Small intestine (tissue), 7 donors: ENCODE measurements around the gene IGSF9B. TPM values are rescaled to one million over a fixed set of nuclear protein-coding genes. Genes with fewer than 3 reads are reported as not detected.

Experiments
- DNase-seq, 2 donors: peaks; one replicate each; pipeline versions ENCODE4 v3.0.0 to v3.0.0-alpha.2; 2013
- FAIRE-seq: peaks from 2 replicates; lab custom pipeline; 2012; peaks lifted over from hg19 to GRCh38; lab: Jason Lieb, UNC
- H3K27ac ChIP-seq, 3 donors: one replicate each; pipeline ENCODE4 v1.5.1; 2013; ENCODE audit warnings: low read length in 2 of 3, mild to moderate bottlenecking in 2 of 3, control low read depth in 1 of 3, inconsistent platforms in 1 of 3, low read depth in 1 of 3, moderate library complexity in 1 of 3
- H3K27me3 ChIP-seq, 3 donors: one replicate each; pipeline ENCODE4 v1.6.1; 2013; ENCODE audit warnings: low read length in 3 of 3, inconsistent platforms in 1 of 3; ENCODE audit not compliant: control insufficient read depth in 3 of 3, insufficient read depth in 3 of 3
- H3K36me3 ChIP-seq, 3 donors: one replicate each; pipeline ENCODE4 v1.6.1; 2013; ENCODE audit warnings: low read length in 3 of 3, inconsistent platforms in 1 of 3, low read depth in 1 of 3, mild to moderate bottlenecking in 1 of 3, moderate library complexity in 1 of 3; ENCODE audit not compliant: control insufficient read depth in 3 of 3, insufficient read depth in 2 of 3
- H3K4me1 ChIP-seq, 3 donors: one replicate each; pipeline ENCODE4 v1.6.1; 2013; ENCODE audit warnings: low read length in 2 of 3, inconsistent platforms in 1 of 3, low read depth in 1 of 3, mild to moderate bottlenecking in 1 of 3, moderate library complexity in 1 of 3; ENCODE audit not compliant: control insufficient read depth in 3 of 3, insufficient read depth in 2 of 3
- H3K4me3 ChIP-seq, 3 donors: one replicate each; pipeline ENCODE4 v1.5.1; 2013; ENCODE audit warnings: low read length in 3 of 3, control low read depth in 1 of 3, inconsistent platforms in 1 of 3, low read depth in 1 of 3, mild to moderate bottlenecking in 1 of 3, moderate library complexity in 1 of 3
- H3K9me3 ChIP-seq, 2 donors: one replicate each; pipeline ENCODE4 v1.6.1; 2013; ENCODE audit warnings: low read depth in 1 of 2, low read length in 1 of 2; ENCODE audit not compliant: control insufficient read depth in 2 of 2, insufficient read depth in 1 of 2
- WGBS, 3 donors: extraction: QIAGEN DNeasy Blood & Tissue Kit; methylation state at CpG; one replicate each; pipeline ENCODE4 v1.1.7; 2013; 5-methylcytosine and 5-hydroxymethylcytosine counted together
- polyA plus RNA-seq, 4 donors: library from polyadenylated mRNA; stranded (reverse) in 3 of 4; unstranded in 1 of 4; fragments of 200-250 nt in 3 of 4; fragments of 120-200 nt in 1 of 4; gene quantifications; one replicate each; pipeline versions ENCODE4 v1.2.1 to v1.2.3, GENCODE V29; 2013
- donor health status: healthy with polysubstance abuse.
- donor health status: control.
- donor health status: control.
- donor health status: Bipolar disorder and iron deficiency.
- donor health status: healthy.

The IGSF9B gene
- polyA plus RNA-seq, 4 donors = 1.4 to 2.3 (median 2.1) TPM; not detected in 1

GRCh38 chr11:133943950-133944698 is 12.6 kb downstream of the IGSF9B start:
- no peak for FAIRE-seq
- 78 to 88% (median 83%) methylated on average over 12 of the region's 12 CpGs for WGBS, 3 donors

GRCh38 chr11:133942577-133942976 is 14.2 kb downstream of the IGSF9B start:
- WGBS, 3 donors = 80 to 92% (median 85%) methylated on average over 7 of the region's 7 CpGs
- FAIRE-seq (no peak), DNase-seq (no peak)
- Histone ChIP-seq H3K36me3 (peaks cover 0 to 6% (median 0%) of the 10 kb centered on the region in 3 donors), H3K4me1 (peaks cover 0 to 2% (median 0%) of the 10 kb centered on the region in 3 donors), H3K27ac (no peak overlapping the region), H3K27me3 (peaks cover 0 to 13% (median 3%) of the 10 kb centered on the region in 3 donors), H3K4me3 (no peak overlapping the region), H3K9me3 (no peaks in the 10 kb centered on the region)

More at GRCh38 chr11:133943950-133944698, 12.6 kb downstream of the IGSF9B start:
- Histone ChIP-seq H3K4me3 (no peak overlapping the region), H3K27ac (no peak overlapping the region), H3K36me3 (peaks cover 0 to 5% (median 0%) of the 10 kb centered on the region in 3 donors), H3K4me1 (peaks cover 0 to 2% (median 0%) of the 10 kb centered on the region in 3 donors), H3K9me3 (no peaks in the 10 kb centered on the region), H3K27me3 (peaks cover 0 to 20% (median 5%) of the 10 kb centered on the region in 3 donors)
- no peak for DNase-seq

DNA sequence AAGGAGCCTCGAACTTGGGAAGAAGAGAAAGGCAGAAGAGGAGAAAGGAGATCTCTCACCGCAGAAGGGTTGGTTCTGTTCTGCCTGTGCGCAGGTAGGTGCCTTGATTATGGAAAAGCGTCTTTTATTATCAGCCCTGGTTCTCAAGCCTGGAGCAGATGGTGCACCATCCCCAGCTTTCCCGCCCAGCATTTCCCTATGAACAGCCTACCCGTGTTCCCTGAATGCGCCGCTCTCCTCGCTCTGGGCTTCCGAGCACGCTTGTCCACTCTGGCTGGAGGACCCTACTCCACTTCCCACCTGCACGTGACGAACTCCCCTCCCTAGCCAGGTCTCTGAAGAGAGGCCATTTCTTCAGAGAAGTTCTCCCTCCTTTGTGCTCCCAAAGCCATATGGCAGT is 15.2 kb downstream of the IGSF9B start:
- Histone ChIP-seq H3K4me3 (no peak overlapping the region), H3K9me3 (no peaks in the 10 kb centered on the region), H3K4me1 (no peaks in the 10 kb centered on the region), H3K27me3 (peaks cover 0 to 4% (median under 1%) of the 10 kb centered on the region in 3 donors), H3K27ac (no peak overlapping the region), H3K36me3 (peaks cover 0 to 10% (median 0%) of the 10 kb centered on the region in 3 donors)
- FAIRE-seq (no peak), DNase-seq (no peak)
- WGBS, 3 donors = 89 to 94% (median 91%) methylated on average over 13 of the region's 13 CpGs

DNA sequence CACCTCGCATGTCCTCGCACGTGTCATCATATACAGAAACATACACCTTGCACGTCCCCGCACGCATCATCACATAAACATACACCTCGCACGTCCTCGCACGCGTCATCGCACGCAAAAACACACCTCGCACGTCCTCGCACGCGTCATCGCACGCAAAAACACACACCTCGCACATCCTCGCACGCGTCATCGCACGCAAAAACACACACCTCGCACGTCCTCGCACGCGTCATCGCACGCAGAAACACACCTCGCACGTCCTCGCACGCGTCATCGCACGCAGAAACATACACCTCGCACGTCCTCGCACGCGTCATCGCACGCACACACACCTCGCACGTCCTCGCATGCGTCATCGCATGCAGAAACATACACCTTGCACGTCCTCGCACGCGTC is 16.7 kb downstream of the IGSF9B start:
- peaks cover 0 to 5% (median 0%) of the 10 kb centered on the region in 3 donors for H3K4me1 ChIP-seq
- no peaks in the 10 kb centered on the region for H3K27me3 ChIP-seq
- 96 to 97% (median 97%) methylated on average over 56 of the region's 56 CpGs for WGBS, 3 donors
- FAIRE-seq = no peak
- no peaks in the 10 kb centered on the region for H3K9me3 ChIP-seq
- H3K36me3 ChIP-seq = peaks cover 0 to 11% (median 0%) of the 10 kb centered on the region in 3 donors
- H3K27ac ChIP-seq = no peak overlapping the region
- DNase-seq = no peak
- no peak overlapping the region for H3K4me3 ChIP-seq

GRCh38 chr11:133939558-133939957 is 17.2 kb downstream of the IGSF9B start:
- Histone ChIP-seq H3K36me3 (peaks cover 0 to 11% (median 0%) of the 10 kb centered on the region in 3 donors), H3K4me1 (peaks cover 0 to 7% (median 0%) of the 10 kb centered on the region in 3 donors), H3K27me3 (no peaks in the 10 kb centered on the region), H3K27ac (no peak overlapping the region), H3K4me3 (no peak overlapping the region), H3K9me3 (no peaks in the 10 kb centered on the region)
- WGBS, 3 donors = 95 to 98% (median 97%) methylated on average over 30 of the region's 30 CpGs
- FAIRE-seq (no peak), DNase-seq (no peak)

GRCh38 chr11:133938166-133938565 is 18.6 kb downstream of the IGSF9B start:
- DNase-seq = no peak
- FAIRE-seq = no peak
- Histone ChIP-seq H3K4me1 (peaks cover 0 to 7% (median 0%) of the 10 kb centered on the region in 3 donors), H3K27ac (no peak overlapping the region), H3K27me3 (no peaks in the 10 kb centered on the region), H3K4me3 (no peak overlapping the region), H3K9me3 (no peaks in the 10 kb centered on the region), H3K36me3 (peaks cover 0 to 8% (median 0%) of the 10 kb centered on the region in 3 donors)
- 93 to 95% (median 94%) methylated on average over 8 of the region's 8 CpGs for whole genome bisulfite sequencing, 3 donors

DNA sequence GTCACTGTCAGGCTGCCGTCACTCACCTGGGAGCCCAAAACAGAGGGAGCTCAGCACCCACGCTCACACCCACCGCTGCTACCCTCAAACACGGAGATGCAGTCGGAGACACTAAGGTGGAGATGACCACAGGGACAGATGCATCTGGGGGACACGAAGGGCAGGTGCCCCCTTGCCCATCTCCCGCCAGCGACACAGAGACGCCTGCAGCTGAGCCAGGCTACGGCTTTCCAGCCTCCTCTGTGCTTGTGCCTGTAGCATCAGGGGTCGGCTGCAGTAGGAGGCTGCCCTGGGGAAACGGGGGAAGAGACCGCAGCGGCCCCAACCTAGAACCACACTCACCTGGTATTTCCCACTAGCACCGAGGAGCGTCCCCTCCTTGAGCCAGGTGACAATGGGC is 19.3 kb downstream of the IGSF9B start:
- peaks cover 0 to 8% (median 0%) of the 10 kb centered on the region in 3 donors for H3K36me3 ChIP-seq

DNA sequence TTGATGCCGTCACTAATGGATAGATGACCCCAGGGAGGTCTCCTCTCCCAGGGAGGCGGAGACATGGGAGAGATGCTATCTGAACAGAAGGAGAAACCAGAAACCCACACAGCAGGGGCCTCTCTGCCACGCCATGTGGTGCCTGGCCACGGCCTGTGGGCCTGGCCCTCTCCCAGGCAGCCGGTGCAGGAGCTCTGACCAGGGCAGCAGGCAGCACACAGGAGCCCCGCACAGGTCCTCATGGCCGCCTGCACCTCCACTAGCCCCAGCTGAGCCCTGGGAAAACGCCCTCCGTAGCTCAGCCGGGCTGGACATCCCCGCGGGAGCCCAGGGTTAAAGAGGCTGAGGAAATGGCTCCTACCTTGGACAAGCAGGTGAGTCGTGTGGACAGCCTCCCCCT is 19.8 kb downstream of the IGSF9B start:
- no peaks in the 10 kb centered on the region for H3K27me3 ChIP-seq
- FAIRE-seq = no peak

More for the DNA sequence above, 19.3 kb downstream of the IGSF9B start:
- WGBS, 3 donors = 92 to 96% (median 93%) methylated on average over 16 of the region's 16 CpGs
- H3K4me1 ChIP-seq = peaks cover 0 to 7% (median 0%) of the 10 kb centered on the region in 3 donors
- no peak overlapping the region for H3K27ac ChIP-seq
- DNase-seq (no peak), FAIRE-seq (no peak)
- H3K27me3 ChIP-seq = no peaks in the 10 kb centered on the region
- no peak overlapping the region for H3K4me3 ChIP-seq
- no peaks in the 10 kb centered on the region for H3K9me3 ChIP-seq

More for the DNA sequence above, 19.8 kb downstream of the IGSF9B start:
- Histone ChIP-seq H3K9me3 (no peaks in the 10 kb centered on the region), H3K27ac (no peak overlapping the region), H3K4me3 (no peak overlapping the region), H3K4me1 (peaks cover 0 to 7% (median 0%) of the 10 kb centered on the region in 3 donors), H3K36me3 (peaks cover 0 to 8% (median 0%) of the 10 kb centered on the region in 3 donors)
- 79 to 86% (median 82%) methylated on average over 13 of the region's 13 CpGs for WGBS, 3 donors
- DNase-seq = no peak
